ENCODE measurements around the gene HTR1D.

- TF ChIP-seq POLR2AphosphoS5 (IDR thresholded peaks at IDR 0.05; ENCODE audit: borderline replicate concordance, low read depth, low read length) (no peak), EZH2 (IDR thresholded peaks at IDR 0.05) (no peak)
These were observed 6.9 kb downstream of the HTR1D start for GRCh38 chr1:23210351-23210785.
